Keratinocyte (primary cell): Measurements from ENCODE around the gene ATP2A3. TPM values are rescaled to one million over a fixed set of nuclear protein-coding genes. Genes with fewer than 3 reads are reported as not detected.

Experiments used
- DNase-seq: peaks from one replicate; pipeline ENCODE4 v3.0.0-alpha.2; 2011; ENCODE audit warnings: low read depth, missing footprints, low spot score
- FAIRE-seq: peaks from 2 replicates; lab custom pipeline; 2011; peaks lifted over from hg19 to GRCh38; lab: Jason Lieb, UNC
- H2AFZ ChIP-seq: 2 replicates; pipeline ENCODE4 v1.6.0; 2012; ENCODE audit warnings: low read length, control low read depth, inconsistent platforms; ENCODE audit not compliant: control insufficient read depth
- H3K27ac ChIP-seq: 2 replicates; pipeline ENCODE4 v1.5.1; 2011; ENCODE audit warnings: low read length; ENCODE audit not compliant: control insufficient read depth, insufficient read depth
- H3K27me3 ChIP-seq: 3 replicates; pipeline ENCODE4 v1.6.0; 2011; ENCODE audit warnings: low read length; ENCODE audit not compliant: control insufficient read depth, insufficient read depth; ENCODE audit errors: extremely low read depth
- H3K36me3 ChIP-seq, 2 experiments: 2 replicates in 1 of 2; 3 replicates in 1 of 2; pipeline ENCODE4 v1.5.1; 2011; ENCODE audit warnings: low read length in 2 of 2, mild to moderate bottlenecking in 1 of 2; ENCODE audit not compliant: control insufficient read depth in 2 of 2, insufficient read depth in 2 of 2; ENCODE audit errors: extremely low read depth in 1 of 2
- H3K4me1 ChIP-seq: 3 replicates; pipeline ENCODE4 v1.5.1; 2011; ENCODE audit warnings: low read length; ENCODE audit not compliant: control insufficient read depth, insufficient read depth; ENCODE audit errors: extremely low read depth
- H3K4me2 ChIP-seq: 3 replicates; pipeline ENCODE4 v1.6.0; 2011; ENCODE audit warnings: low read depth, low read length; ENCODE audit not compliant: control insufficient read depth, insufficient read depth; ENCODE audit errors: extremely low read depth
- H3K4me3 ChIP-seq, 3 experiments: fragments of 200-600 bp in 1 of 3; sonication (generic) in 1 of 3; 2 replicates in 2 of 3; 3 replicates in 1 of 3; pipeline ENCODE4 v1.5.1; 2011 to 2016; ENCODE audit warnings: low read length in 3 of 3, mild to moderate bottlenecking in 3 of 3, control low read depth in 2 of 3, inconsistent platforms in 1 of 3, low read depth in 1 of 3, mixed read lengths in 1 of 3, mixed run types in 1 of 3, moderate library complexity in 1 of 3; ENCODE audit not compliant: control insufficient read depth in 2 of 3, insufficient read depth in 2 of 3; ENCODE audit errors: extremely low read depth in 1 of 3
- H3K79me2 ChIP-seq: 2 replicates; pipeline ENCODE4 v1.6.0; 2012; ENCODE audit warnings: low read length; ENCODE audit not compliant: control insufficient read depth, insufficient read depth
- H3K9ac ChIP-seq: 3 replicates; pipeline ENCODE4 v1.6.0; 2011; ENCODE audit warnings: low read length; ENCODE audit not compliant: control insufficient read depth, insufficient read depth; ENCODE audit errors: extremely low read depth
- H3K9me1 ChIP-seq: 3 replicates; pipeline ENCODE4 v1.6.0; 2011; ENCODE audit warnings: low read length; ENCODE audit not compliant: control insufficient read depth, insufficient read depth; ENCODE audit errors: extremely low read depth
- H3K9me3 ChIP-seq: 2 replicates; pipeline ENCODE4 v1.5.1; 2012; ENCODE audit warnings: low read depth, low read length; ENCODE audit not compliant: control insufficient read depth
- H4K20me1 ChIP-seq: 3 replicates; pipeline ENCODE4 v1.6.0; 2011; ENCODE audit warnings: low read length; ENCODE audit not compliant: control insufficient read depth, insufficient read depth; ENCODE audit errors: extremely low read depth
- CTCF ChIP-seq, 3 experiments: IDR thresholded peaks in 1 of 3; conservative IDR thresholded peaks in 1 of 3; optimal IDR thresholded peaks in 1 of 3; 2 replicates in 2 of 3; 3 replicates in 1 of 3; pipeline versions ENCODE3 to v1.5.1; 2011; ENCODE audit warnings: low read length in 3 of 3, mild to moderate bottlenecking in 3 of 3, moderate library complexity in 2 of 3, control low read depth in 1 of 3, inconsistent platforms in 1 of 3; ENCODE audit not compliant: insufficient read depth in 2 of 3; ENCODE audit errors: extremely low read depth in 1 of 3
- EZH2 ChIP-seq: IDR thresholded peaks from one replicate; pipeline ENCODE4 v1.6.1; 2012; ENCODE audit warnings: inconsistent platforms, mild to moderate bottlenecking, low read length, moderate library complexity
- dilution Hi-C: fragments of 300-500 bp; cut with MboI; formaldehyde crosslinking; loops from one replicate; pipeline ENCODE4 v1.7.0; 2020; ENCODE audit warnings: low sequenced_read_pairs; ENCODE audit not compliant: extremely low pct_ligation_motif_present
- polyA plus RNA-seq, 5 experiments: library from polyadenylated mRNA; depleted of rRNA in 3 of 5; stranded (reverse) in 3 of 5; stranded (forward) in 1 of 5; unstranded in 1 of 5; fragments of >200 nt; gene quantifications; 1 replicate in 1 of 5; 2 replicates in 3 of 5; 3 replicates in 1 of 5; pipeline versions ENCODE4 v1.2.1 to v1.2.3, GENCODE V29; 2011 to 2012; ENCODE audit warnings: missing spikeins in 2 of 5, low read depth in 1 of 5, low replicate concordance in 1 of 5

Gene ATP2A3
- polyA plus RNA-seq, 1 donor (not counting 4 experiments of a cell fraction or from before 2014, with no cell fraction given), result 0.13 TPM

DNA sequence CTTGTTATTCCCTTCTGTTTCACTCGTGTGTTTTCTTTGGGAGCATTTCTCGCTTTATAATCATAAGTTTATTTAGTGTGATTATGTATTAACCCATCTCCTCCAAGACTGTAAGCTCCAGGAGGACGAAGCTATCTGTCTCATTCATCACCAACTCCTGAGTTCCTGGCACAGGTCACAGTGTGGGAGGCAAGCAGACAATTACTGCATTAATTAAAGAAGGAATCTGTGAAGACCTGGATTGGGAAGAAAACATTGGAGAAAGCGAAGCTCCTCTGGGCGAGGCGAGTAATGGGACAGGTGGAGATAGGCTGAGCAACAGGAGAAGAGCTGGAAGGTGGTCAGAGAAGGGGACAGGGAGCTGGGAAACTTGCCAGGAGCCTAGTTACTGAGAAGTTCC is 63.6 kb downstream of the ATP2A3 start:
- Histone ChIP-seq H3K4me2 (no peak overlapping the region), H2AFZ (no peak overlapping the region), H3K4me1 (no peaks in the 10 kb centered on the region), H3K9me1 (no peaks in the 10 kb centered on the region), H3K9me3 (no peaks in the 10 kb centered on the region), H3K4me3 (no peak overlapping the region), H3K27me3 (no peaks in the 10 kb centered on the region), H3K9ac (no peak overlapping the region), H3K79me2 (no peaks in the 10 kb centered on the region), H3K36me3 (no peaks in the 10 kb centered on the region), H4K20me1 (no peaks in the 10 kb centered on the region), H3K27ac (no peak overlapping the region)
- no peak for DNase-seq
- dilution Hi-C loops, result no loop called here
- no peak for TF ChIP-seq CTCF (optimal IDR thresholded peaks at IDR 0.05 in 1 of 3, IDR thresholded peaks at IDR 0.05 in 1 of 3, conservative IDR thresholded peaks at IDR 0.05 in 1 of 3; ENCODE audit: extremely low read depth in 1 of 3, insufficient read depth in 2 of 3, low read length in 3 of 3)
- no peak for TF ChIP-seq EZH2
- FAIRE-seq, result no peak

DNA sequence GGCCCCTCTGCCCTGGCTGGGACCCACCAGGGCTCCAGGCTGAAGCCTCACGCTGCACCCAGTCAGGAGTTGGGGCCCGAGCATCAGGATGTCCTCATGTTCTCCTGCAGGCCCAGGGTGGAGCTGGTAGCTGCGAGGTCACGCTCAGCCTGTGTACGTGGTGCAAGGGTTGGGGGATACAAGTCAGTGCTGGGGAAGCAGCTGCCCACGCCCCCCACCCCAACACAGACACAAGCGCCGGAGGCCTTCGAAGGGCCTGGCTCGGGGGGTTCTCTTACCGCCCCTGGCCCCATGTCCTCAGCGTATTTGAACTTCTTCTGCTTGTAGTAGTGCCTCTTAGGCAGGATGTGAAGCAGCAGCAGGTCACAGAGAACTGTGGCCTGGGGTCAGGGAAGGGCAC is 66.5 kb downstream of the ATP2A3 start:
- no peak for TF ChIP-seq EZH2
- no peak for TF ChIP-seq CTCF (optimal IDR thresholded peaks at IDR 0.05 in 1 of 3, IDR thresholded peaks at IDR 0.05 in 1 of 3, conservative IDR thresholded peaks at IDR 0.05 in 1 of 3; ENCODE audit: extremely low read depth in 1 of 3, insufficient read depth in 2 of 3, low read length in 3 of 3)
- FAIRE-seq, result no peak
- Histone ChIP-seq H3K9me3 (no peaks in the 10 kb centered on the region), H3K27ac (no peak overlapping the region), H3K36me3 (no peaks in the 10 kb centered on the region), H3K9me1 (no peaks in the 10 kb centered on the region), H3K27me3 (no peaks in the 10 kb centered on the region), H3K4me3 (no peak overlapping the region), H3K79me2 (no peaks in the 10 kb centered on the region), H3K4me2 (no peak overlapping the region), H3K9ac (no peak overlapping the region), H2AFZ (no peak overlapping the region), H4K20me1 (no peaks in the 10 kb centered on the region), H3K4me1 (peaks cover 8% of the 10 kb centered on the region)
- dilution Hi-C loops, result no loop called here
- DNase-seq, result no peak
